GM20000 (cell line): ENCODE measurements around the gene AP1G2.

Experiments used
- DNase-seq: peaks from one replicate; pipeline ENCODE4 v3.0.0; 2012; ENCODE audit warnings: low spot score
- TF ChIP-seq, protein P1 (sequence below): IDR thresholded peaks from 2 replicates; pipeline ENCODE4 v1.5.1; 2012; ENCODE audit warnings: mild to moderate bottlenecking, control low read depth; ENCODE audit errors: extremely low read depth, missing control alignments

The AP1G2 gene

DNA sequence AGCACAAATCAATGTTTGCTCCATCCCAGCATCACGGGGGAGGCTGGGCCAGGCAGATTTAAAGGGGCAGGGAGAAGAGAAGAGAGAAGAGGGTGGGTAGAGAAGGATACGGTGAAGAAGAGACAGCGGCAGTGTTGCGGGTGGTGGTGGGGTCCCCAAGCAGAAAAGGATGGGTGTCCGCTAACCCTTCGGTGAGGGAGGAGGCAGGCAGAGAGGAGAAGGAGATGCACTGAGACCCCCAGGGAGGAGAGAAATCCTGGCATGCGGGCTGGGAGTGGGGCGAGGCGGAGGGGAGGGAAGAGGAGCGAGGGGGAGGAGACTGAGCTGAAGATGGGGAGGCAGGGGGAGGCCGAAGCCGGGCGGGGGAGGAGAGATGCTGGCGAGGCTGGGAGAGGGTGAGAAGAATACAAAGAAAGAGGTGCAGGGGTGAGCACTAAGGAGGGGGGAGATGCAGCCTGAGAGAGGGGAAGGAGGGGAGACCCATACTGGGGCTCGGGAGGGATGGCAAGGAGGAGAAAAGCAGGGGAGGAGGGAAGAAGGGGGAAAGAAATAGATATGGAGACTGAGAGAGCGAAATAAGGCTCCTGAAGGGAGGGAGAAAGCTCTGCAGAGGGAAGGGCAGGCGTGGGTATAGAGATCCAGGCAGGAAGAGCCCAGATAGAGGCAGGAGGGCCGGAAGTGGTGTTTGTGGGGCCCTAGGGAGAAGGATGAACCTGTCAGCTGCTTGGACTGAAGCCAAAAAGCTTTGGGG lies 11.1 kb upstream of the AP1G2 start, which contains the start of gene JPH4:
Gene JPH4, minus strand, starts transcription at position 231 of the 751 bp plus-strand sequence. CDS start 1,337 bp downstream, outside the sequence.
- no peak for DNase-seq
- TF ChIP-seq, protein P1, sequence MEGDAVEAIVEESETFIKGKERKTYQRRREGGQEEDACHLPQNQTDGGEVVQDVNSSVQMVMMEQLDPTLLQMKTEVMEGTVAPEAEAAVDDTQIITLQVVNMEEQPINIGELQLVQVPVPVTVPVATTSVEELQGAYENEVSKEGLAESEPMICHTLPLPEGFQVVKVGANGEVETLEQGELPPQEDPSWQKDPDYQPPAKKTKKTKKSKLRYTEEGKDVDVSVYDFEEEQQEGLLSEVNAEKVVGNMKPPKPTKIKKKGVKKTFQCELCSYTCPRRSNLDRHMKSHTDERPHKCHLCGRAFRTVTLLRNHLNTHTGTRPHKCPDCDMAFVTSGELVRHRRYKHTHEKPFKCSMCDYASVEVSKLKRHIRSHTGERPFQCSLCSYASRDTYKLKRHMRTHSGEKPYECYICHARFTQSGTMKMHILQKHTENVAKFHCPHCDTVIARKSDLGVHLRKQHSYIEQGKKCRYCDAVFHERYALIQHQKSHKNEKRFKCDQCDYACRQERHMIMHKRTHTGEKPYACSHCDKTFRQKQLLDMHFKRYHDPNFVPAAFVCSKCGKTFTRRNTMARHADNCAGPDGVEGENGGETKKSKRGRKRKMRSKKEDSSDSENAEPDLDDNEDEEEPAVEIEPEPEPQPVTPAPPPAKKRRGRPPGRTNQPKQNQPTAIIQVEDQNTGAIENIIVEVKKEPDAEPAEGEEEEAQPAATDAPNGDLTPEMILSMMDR: no peak

GRCh38 chr14:23577710-23578392 lies 10.3 kb upstream of the AP1G2 start:
- TF ChIP-seq, protein P1: no peak

GRCh38 chr14:23577004-23577681 lies 9.6 kb upstream of the AP1G2 start:
- TF ChIP-seq, protein P1: no peak
- DNase-seq: peak; percentile 68

More at GRCh38 chr14:23577710-23578392, 10.3 kb upstream of the AP1G2 start:
- DNase-seq: peak; percentile 68

GRCh38 chr14:23573384-23574015 lies 5.9 kb upstream of the AP1G2 start:
- DNase-seq: no peak
- TF ChIP-seq, protein P1: no peak

GRCh38 chr14:23572836-23573235 lies 5.2 kb upstream of the AP1G2 start:
- DNase-seq: no peak
- TF ChIP-seq, protein P1: no peak

DNA sequence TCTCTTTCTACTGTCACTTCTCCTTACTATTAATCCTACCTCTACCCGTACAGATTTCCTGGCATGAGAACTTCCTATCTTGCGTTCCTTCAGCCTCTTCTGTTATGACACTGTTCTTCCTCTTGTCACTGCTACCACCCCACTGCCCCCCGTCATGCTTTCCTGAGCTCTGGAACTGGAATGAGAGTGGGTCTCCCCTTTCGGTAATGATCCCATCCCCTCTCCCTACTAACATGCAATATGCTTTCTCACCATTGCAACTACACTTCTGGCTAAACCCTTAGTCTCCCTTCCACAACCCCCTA lies 4.9 kb upstream of the AP1G2 start:
- TF ChIP-seq, protein P1: no peak

More for the DNA sequence above, 4.9 kb upstream of the AP1G2 start:
- DNase-seq: no peak
